Naive thymus-derived CD8-positive, alpha-beta T cell (primary cell): Measurements from ENCODE around the gene GNB4. TPM values are rescaled to one million over a fixed set of nuclear protein-coding genes. Genes with fewer than 3 reads are reported as not detected.

Source experiments
- ATAC-seq, 2 donors: fragments of 150-1000 bp; cut with Tn5 transposase in 1 of 2; sonication (Bioruptor Pico), chemical (Tn5 transposase) in 1 of 2; 1 replicate in 1 of 2; 2 replicates in 1 of 2; pipeline ENCODE4 v1.10.0; 2021; ENCODE audit warnings: mild to moderate bottlenecking in 2 of 2, moderate library complexity in 2 of 2
- POLR2A ChIA-PET: fragments of 350-600 bp; sonication (Branson Sonifier 250); formaldehyde crosslinking; loops from one replicate; lab custom pipeline; 2021; ENCODE audit warnings: antibody characterized with exemption; lab: Charles Lee
- DNase-seq, 10 donors: peaks; one replicate each; pipeline versions ENCODE4 v3.0.0 to v3.0.0-alpha.2; 2020 to 2022
- H3K27ac Mint-ChIP-seq, 10 donors: one replicate each; pipeline ENCODE4 v1.8.0; 2020 to 2022; ENCODE audit warnings: mild to moderate bottlenecking in 10 of 10, mixed read lengths in 10 of 10, moderate library complexity in 4 of 10, inconsistent platforms in 1 of 10
- H3K27me3 Mint-ChIP-seq, 5 donors: one replicate each; pipeline ENCODE4 v1.8.0; 2021 to 2022; ENCODE audit warnings: mixed read lengths in 5 of 5
- H3K36me3 Mint-ChIP-seq, 3 donors: one replicate each; pipeline ENCODE4 v1.8.0; 2020 to 2022; ENCODE audit warnings: mixed read lengths in 3 of 3, mild to moderate bottlenecking in 2 of 3, inconsistent platforms in 1 of 3
- H3K4me1 Mint-ChIP-seq, 4 donors: one replicate each; pipeline ENCODE4 v1.8.0; 2021 to 2022; ENCODE audit warnings: mixed read lengths in 4 of 4
- H3K4me3 Mint-ChIP-seq, 10 donors: one replicate each; pipeline ENCODE4 v1.8.0; 2020 to 2022; ENCODE audit warnings: mild to moderate bottlenecking in 10 of 10, mixed read lengths in 10 of 10, moderate library complexity in 6 of 10, inconsistent platforms in 1 of 10
- H3K9me3 Mint-ChIP-seq, 9 donors: one replicate each; pipeline ENCODE4 v1.8.0; 2020 to 2022; ENCODE audit warnings: mixed read lengths in 9 of 9, mild to moderate bottlenecking in 3 of 9, inconsistent platforms in 1 of 9, moderate library complexity in 1 of 9
- polyA plus RNA-seq, 3 donors: library from polyadenylated mRNA; unstranded; fragments of 300-500 nt; fragmentation: Illumina TruSeq; gene quantifications; one replicate each; pipeline ENCODE4 v1.2.3, GENCODE V29; 2021
- total RNA-seq, 8 experiments: library from RNA in 2 of 8; stranded (reverse) in 2 of 8; gene quantifications; one replicate each; pipeline ENCODE4 v1.2.3 and lab custom pipeline; 2021 to 2026

The GNB4 gene
- total and polyA plus RNA-seq, 5 experiments from 2014 or later = 0.05 to 1.3 (median 0.65) TPM; not detected in 1

GRCh38 chr3:179455954-179456353 is 4.7 kb upstream of the GNB4 start:
- Mint-ChIP-seq H3K9me3 (no peaks in the 10 kb centered on the region), H3K36me3 (no peaks in the 10 kb centered on the region), H3K27me3 (peaks cover 19 to 56% (median 26%) of the 10 kb centered on the region in 5 donors), H3K4me3 (no peak overlapping the region), H3K4me1 (peaks cover 2 to 11% (median 6%) of the 10 kb centered on the region in 4 donors), H3K27ac (no peak overlapping the region)
- ATAC-seq (no peak), DNase-seq (no peak)
- POLR2A ChIA-PET = no interaction called here

DNA sequence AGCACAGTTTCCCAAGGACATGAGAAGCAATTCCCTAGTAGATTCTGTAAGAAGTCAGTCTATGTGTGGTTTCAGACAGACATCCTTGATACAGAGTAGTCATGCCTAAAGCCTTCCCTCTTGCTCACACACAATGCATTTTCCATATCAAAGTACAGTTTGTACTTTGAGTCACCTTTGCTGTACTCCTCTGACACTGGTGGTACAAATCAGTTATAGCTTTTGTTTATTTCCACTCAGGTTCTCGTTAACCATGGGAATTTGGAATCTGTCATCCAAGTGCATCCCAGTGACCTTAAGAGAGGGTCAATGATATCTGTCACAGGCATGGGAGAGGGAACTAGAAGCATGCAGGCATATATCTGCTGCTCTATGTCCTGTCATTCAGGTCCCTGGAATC is 3.6 kb upstream of the GNB4 start:
- Mint-ChIP-seq H3K9me3 (no peaks in the 10 kb centered on the region), H3K4me1 (peaks cover 8 to 20% (median 14%) of the 10 kb centered on the region in 4 donors), H3K27me3 (peaks cover 25 to 64% (median 32%) of the 10 kb centered on the region in 5 donors), H3K27ac (no peak overlapping the region), H3K4me3 (no peak overlapping the region), H3K36me3 (no peaks in the 10 kb centered on the region)
- ATAC-seq (no peak), DNase-seq (no peak)
- POLR2A ChIA-PET = no interaction called here

DNA sequence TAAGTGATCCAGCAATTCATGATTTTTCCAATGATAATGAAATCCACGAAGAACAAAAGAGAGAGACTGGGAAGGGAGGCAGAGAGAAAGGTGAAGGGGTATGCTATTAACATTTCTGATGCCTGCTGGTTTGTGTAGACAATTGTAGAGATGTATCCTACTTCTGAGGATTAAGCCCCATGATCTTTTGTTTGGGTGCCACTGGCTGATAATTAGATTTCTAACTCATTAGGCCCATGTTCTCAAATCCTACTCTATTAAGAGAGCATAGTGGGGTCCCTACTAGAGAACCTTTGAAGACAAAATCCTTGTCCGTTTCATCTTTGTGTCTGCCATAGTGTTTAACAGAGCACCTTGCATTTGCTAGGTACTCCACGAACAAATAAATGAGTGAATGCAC is 2.7 kb upstream of the GNB4 start:
- no peaks in the 10 kb centered on the region for H3K36me3 Mint-ChIP-seq
- DNase-seq (no peak), ATAC-seq (no peak)
- POLR2A ChIA-PET = interaction anchor here (0.6 kb wide), 1 partner anchor 418 kb away, joined by 3 read pairs; no protein-coding TSS in a partner anchor
- no peak overlapping the region for H3K27ac Mint-ChIP-seq
- peaks cover 30 to 74% (median 38%) of the 10 kb centered on the region in 5 donors for H3K27me3 Mint-ChIP-seq
- H3K4me3 Mint-ChIP-seq = no peak overlapping the region
- peaks cover 8 to 24% (median 17%) of the 10 kb centered on the region in 4 donors for H3K4me1 Mint-ChIP-seq
- no peaks in the 10 kb centered on the region for H3K9me3 Mint-ChIP-seq

DNA sequence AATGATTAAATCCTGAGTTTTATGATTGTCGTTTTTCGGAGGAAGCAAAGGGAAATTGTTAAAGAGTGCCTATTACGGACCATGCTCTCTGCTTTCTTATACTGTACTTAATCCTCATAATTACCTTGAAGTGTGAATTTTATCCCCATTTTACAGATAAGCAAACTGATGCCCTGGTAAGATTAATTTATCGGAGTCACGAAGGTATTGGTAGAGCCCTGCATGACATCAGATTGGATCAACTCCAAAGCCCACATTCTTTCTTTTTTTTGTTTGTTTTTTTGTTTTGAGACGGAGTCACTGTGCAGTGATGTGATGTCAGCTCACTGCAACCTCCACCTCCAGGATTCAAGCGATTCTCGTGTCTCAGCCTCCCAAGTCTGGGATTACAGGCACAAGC is 1.6 kb upstream of the GNB4 start:
- Mint-ChIP-seq H3K4me3 (peak overlapping the region in 3 of 10 donors; percentile 5 to 87 (median 25)), H3K36me3 (no peaks in the 10 kb centered on the region), H3K9me3 (peaks cover 0 to under 1% (median 0%) of the 10 kb centered on the region in 9 donors), H3K4me1 (peaks cover 8 to 28% (median 17%) of the 10 kb centered on the region in 4 donors), H3K27me3 (peaks cover 38 to 84% (median 43%) of the 10 kb centered on the region in 5 donors), H3K27ac (no peak overlapping the region)
- no peak for ATAC-seq
- DNase-seq = no peak
- POLR2A ChIA-PET = no interaction called here

DNA sequence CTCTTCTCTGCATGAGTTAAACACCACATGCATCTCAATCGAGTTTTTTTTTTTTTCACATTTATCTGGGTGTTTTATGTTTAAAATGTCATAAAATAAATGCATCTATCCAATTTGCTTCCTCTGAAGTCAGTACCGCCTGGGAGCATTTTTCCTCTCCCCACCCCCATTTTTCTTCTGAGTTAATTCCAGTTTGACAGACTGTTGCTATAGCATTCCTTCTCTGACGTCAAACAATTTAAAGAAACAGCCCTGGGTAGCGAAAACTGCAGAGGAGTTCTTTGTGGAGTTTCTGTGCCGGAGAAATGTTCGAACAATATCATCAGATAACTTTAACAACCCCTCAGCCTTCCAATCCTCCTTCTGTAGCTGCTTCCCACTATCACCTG is 900 bp upstream of the GNB4 start:
- no peak for DNase-seq
- POLR2A ChIA-PET = no interaction called here
- Mint-ChIP-seq H3K27me3 (peaks cover 42 to 84% (median 48%) of the 10 kb centered on the region in 5 donors), H3K4me1 (peaks cover 8 to 28% (median 17%) of the 10 kb centered on the region in 4 donors), H3K36me3 (no peaks in the 10 kb centered on the region), H3K27ac (peak overlapping the region in 1 of 10 donors; percentile 71), H3K9me3 (peaks cover 0 to 2% (median 0%) of the 10 kb centered on the region in 9 donors), H3K4me3 (peak overlapping the region; percentile 83 to 91 (median 88))
- no peak for ATAC-seq

DNA sequence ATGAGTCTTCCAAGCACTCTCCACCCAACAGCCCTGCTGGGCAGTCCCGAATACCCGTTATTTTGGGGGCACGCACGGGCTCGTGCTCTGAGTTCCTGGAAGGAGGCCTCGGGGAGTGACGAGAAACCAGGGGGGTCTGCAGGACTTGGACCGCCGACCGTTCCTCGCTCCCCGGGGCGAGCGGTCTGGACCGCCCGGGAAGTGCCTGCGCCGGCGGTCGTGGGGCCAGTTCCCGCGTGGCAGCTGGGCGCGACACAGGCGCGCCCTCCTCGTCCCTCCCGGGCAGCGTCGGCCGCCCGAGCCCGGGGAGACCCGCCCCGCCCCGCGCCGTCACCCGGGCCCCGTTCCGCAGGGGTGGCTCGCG is 387 bp downstream of the GNB4 start:
- POLR2A ChIA-PET = interaction anchor here (1.2 kb wide), 1 partner anchor 303 kb away, joined by 5 read pairs; the partner anchor contains the start of gene PIK3CA
- peaks cover 45 to 84% (median 52%) of the 10 kb centered on the region in 5 donors for H3K27me3 Mint-ChIP-seq
- peak overlapping the region; percentile 71 to 91 (median 88) for H3K4me3 Mint-ChIP-seq
- ATAC-seq (peak; percentile 45 to 65), DNase-seq (peak in 4 of 10 donors; percentile 7 to 13 (median 8))
- peaks cover 0 to 2% (median 0%) of the 10 kb centered on the region in 9 donors for H3K9me3 Mint-ChIP-seq
- H3K36me3 Mint-ChIP-seq = no peaks in the 10 kb centered on the region
- H3K4me1 Mint-ChIP-seq = peaks cover 8 to 30% (median 17%) of the 10 kb centered on the region in 4 donors
- H3K27ac Mint-ChIP-seq = peak overlapping the region in 2 of 10 donors; percentile 29 to 31

GRCh38 chr3:179450261-179450701 is 989 bp downstream of the GNB4 start:
- Mint-ChIP-seq H3K36me3 (no peaks in the 10 kb centered on the region), H3K9me3 (peaks cover 0 to 2% (median 0%) of the 10 kb centered on the region in 9 donors), H3K4me1 (peaks cover 8 to 30% (median 17%) of the 10 kb centered on the region in 4 donors), H3K27ac (peak overlapping the region in 3 of 10 donors; percentile 10 to 31 (median 29)), H3K27me3 (peaks cover 45 to 84% (median 52%) of the 10 kb centered on the region in 5 donors), H3K4me3 (peak overlapping the region; percentile 71 to 91 (median 88))
- POLR2A ChIA-PET = interaction anchor here (1.2 kb wide), 1 partner anchor 302 kb away, joined by 5 read pairs; the partner anchor contains the start of gene PIK3CA
- ATAC-seq = no peak
- no peak for DNase-seq

- DNase-seq (no peak), ATAC-seq (no peak)
- POLR2A ChIA-PET = no interaction called here
- Mint-ChIP-seq H3K4me1 (peaks cover 8 to 30% (median 17%) of the 10 kb centered on the region in 4 donors), H3K9me3 (peaks cover 0 to 2% (median 0%) of the 10 kb centered on the region in 9 donors), H3K4me3 (peak overlapping the region in 5 of 10 donors; percentile 20 to 91 (median 88)), H3K27me3 (peaks cover 45 to 81% (median 51%) of the 10 kb centered on the region in 5 donors), H3K36me3 (no peaks in the 10 kb centered on the region), H3K27ac (no peak overlapping the region)
Measured at GRCh38 chr3:179449636-179450035, 1.6 kb downstream of the GNB4 start.

DNA sequence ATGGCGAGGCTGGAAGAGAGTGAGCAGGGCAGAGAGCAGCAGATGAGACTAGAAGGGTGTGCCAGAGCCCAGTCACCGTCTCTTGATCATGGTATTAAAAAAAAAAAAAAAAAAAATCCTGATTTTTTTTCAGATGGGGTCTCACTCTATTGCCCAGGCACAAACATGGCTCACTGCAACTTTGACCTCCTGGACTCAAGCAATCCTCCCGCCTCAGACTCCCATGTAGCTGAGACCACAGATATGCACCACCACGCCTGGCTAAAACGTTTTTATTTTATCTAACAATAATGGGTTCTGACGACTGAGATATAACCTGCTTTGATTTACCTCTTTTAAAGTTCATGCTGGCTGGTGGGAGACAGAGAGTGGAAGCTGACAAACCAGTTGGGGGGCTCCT is 4.0 kb downstream of the GNB4 start:
- Mint-ChIP-seq H3K9me3 (peaks cover 0 to 2% (median 0%) of the 10 kb centered on the region in 9 donors), H3K36me3 (no peaks in the 10 kb centered on the region)

DNA sequence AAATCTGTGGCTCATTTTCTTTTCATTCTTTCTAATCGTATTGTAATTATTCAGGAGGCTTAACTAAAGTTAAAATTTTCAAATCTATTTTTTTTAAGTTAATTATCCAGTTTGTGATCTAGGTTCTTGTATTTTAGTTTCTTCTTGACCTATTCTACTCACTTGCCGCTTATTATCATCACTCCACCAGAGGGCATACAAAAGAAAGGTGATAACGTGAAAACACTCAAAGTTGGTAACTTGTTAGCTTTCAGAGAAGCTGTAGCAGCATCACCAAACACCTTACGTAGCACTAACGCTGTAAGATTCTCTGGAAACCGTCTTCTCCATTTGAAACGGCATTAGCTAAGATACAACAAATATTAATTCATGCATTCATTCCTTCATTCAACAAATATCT is 4.8 kb downstream of the GNB4 start:
- H3K9me3 Mint-ChIP-seq = peaks cover 0 to 2% (median 0%) of the 10 kb centered on the region in 9 donors

More for the DNA sequence above, 4.0 kb downstream of the GNB4 start:
- Mint-ChIP-seq H3K27me3 (peaks cover 46 to 65% (median 54%) of the 10 kb centered on the region in 5 donors), H3K4me3 (no peak overlapping the region), H3K4me1 (peaks cover 8 to 30% (median 16%) of the 10 kb centered on the region in 4 donors), H3K27ac (peak overlapping the region in 1 of 10 donors; percentile 68)
- POLR2A ChIA-PET = no interaction called here
- no peak for DNase-seq
- no peak for ATAC-seq

GRCh38 chr3:179438841-179439240 is 12.4 kb downstream of the GNB4 start:
- DNase-seq (peak in 2 of 10 donors; percentile 32 to 65), ATAC-seq (peak in 1 of 2 donors; percentile 49)
- Mint-ChIP-seq H3K4me3 (peak overlapping the region in 1 of 10 donors; percentile 52), H3K36me3 (no peaks in the 10 kb centered on the region), H3K27me3 (peaks cover 0 to 6% (median 3%) of the 10 kb centered on the region in 5 donors), H3K4me1 (peaks cover 0 to 44% (median 0%) of the 10 kb centered on the region in 4 donors), H3K27ac (peak overlapping the region in 2 of 10 donors; percentile 58 to 66), H3K9me3 (no peaks in the 10 kb centered on the region)
- POLR2A ChIA-PET = no interaction called here

More for the DNA sequence above, 4.8 kb downstream of the GNB4 start:
- POLR2A ChIA-PET = no interaction called here
- H3K27me3 Mint-ChIP-seq = peaks cover 40 to 57% (median 46%) of the 10 kb centered on the region in 5 donors
- H3K36me3 Mint-ChIP-seq = no peaks in the 10 kb centered on the region
- H3K4me3 Mint-ChIP-seq = no peak overlapping the region
- H3K27ac Mint-ChIP-seq = peak overlapping the region in 1 of 10 donors; percentile 68
- no peak for DNase-seq
- peaks cover 6 to 24% (median 10%) of the 10 kb centered on the region in 4 donors for H3K4me1 Mint-ChIP-seq
- ATAC-seq = no peak

DNA sequence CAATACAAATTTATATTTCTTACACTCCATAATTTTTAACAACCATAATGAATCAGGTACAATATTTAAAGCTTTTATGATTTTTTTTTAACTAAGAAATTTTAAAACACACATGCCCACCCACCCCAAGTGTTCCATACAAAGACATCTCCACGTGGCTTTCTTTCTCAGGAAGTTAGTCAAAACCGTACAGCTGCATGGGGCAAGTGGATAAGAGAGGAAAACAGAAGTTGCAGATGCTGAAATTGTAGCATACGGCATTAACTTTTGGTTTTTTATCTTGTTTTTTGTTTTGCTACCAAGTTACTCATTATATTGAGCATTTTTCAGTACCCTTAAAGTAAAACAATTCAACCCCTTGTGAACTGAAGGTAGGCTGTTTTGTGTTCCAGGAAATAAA is 14.8 kb downstream of the GNB4 start:
- peaks cover 0 to 68% (median 0%) of the 10 kb centered on the region in 4 donors for H3K4me1 Mint-ChIP-seq
- POLR2A ChIA-PET = no interaction called here
- no peaks in the 10 kb centered on the region for H3K36me3 Mint-ChIP-seq
- ATAC-seq (no peak), DNase-seq (no peak)
- H3K4me3 Mint-ChIP-seq = no peak overlapping the region
- H3K27ac Mint-ChIP-seq = peak overlapping the region in 1 of 10 donors; percentile 63
- peaks cover 0 to 6% (median 2%) of the 10 kb centered on the region in 5 donors for H3K27me3 Mint-ChIP-seq
- no peaks in the 10 kb centered on the region for H3K9me3 Mint-ChIP-seq

GRCh38 chr3:179432451-179432850 is 18.8 kb downstream of the GNB4 start:
- Mint-ChIP-seq H3K27ac (peak overlapping the region in 1 of 10 donors; percentile 66), H3K27me3 (peaks cover 0 to 12% (median 2%) of the 10 kb centered on the region in 5 donors), H3K4me3 (no peak overlapping the region), H3K36me3 (no peaks in the 10 kb centered on the region), H3K9me3 (no peaks in the 10 kb centered on the region), H3K4me1 (peaks cover 0 to 49% (median 0%) of the 10 kb centered on the region in 4 donors)
- no peak for ATAC-seq
- POLR2A ChIA-PET = no interaction called here
- DNase-seq = no peak
